C4-2B (cell line): ENCODE data around the gene LRRC25.

ENCODE experiments used
- H3K27ac ChIP-seq: fragments of 450-650 bp; 2 replicates; pipeline ENCODE4 v1.5.1; 2017
- CTCF ChIP-seq: fragments of 450-650 bp; conservative IDR thresholded peaks from 2 replicates; pipeline ENCODE4 v1.5.1; 2017; ENCODE audit warnings: mild to moderate bottlenecking
- ZFX ChIP-seq: fragments of 450-650 bp; IDR thresholded peaks from 2 replicates; pipeline ENCODE4 v1.6.1; 2017

LRRC25 gene

GRCh38 chr19:18426416-18426767, 29.0 kb upstream of the LRRC25 start:
- no peak overlapping the region for H3K27ac ChIP-seq
- TF ChIP-seq CTCF: no peak
- TF ChIP-seq ZFX: no peak

GRCh38 chr19:18425515-18426415, 28.3 kb upstream of the LRRC25 start:
- no peak overlapping the region for H3K27ac ChIP-seq
- TF ChIP-seq ZFX (no peak), CTCF (no peak)

- no peak for TF ChIP-seq ZFX
- TF ChIP-seq CTCF: no peak
- no peak overlapping the region for H3K27ac ChIP-seq
These were observed 27.6 kb upstream of the LRRC25 start for GRCh38 chr19:18424890-18425514.

- H3K27ac ChIP-seq: no peak overlapping the region
- TF ChIP-seq ZFX: no peak
- no peak for TF ChIP-seq CTCF
These were observed 26.9 kb upstream of the LRRC25 start for GRCh38 chr19:18424122-18424889.

- TF ChIP-seq ZFX: no peak
- no peak for TF ChIP-seq CTCF
- H3K27ac ChIP-seq: no peak overlapping the region
These were observed 26.0 kb upstream of the LRRC25 start for GRCh38 chr19:18423258-18424020.

GRCh38 chr19:18422530-18423191, 25.2 kb upstream of the LRRC25 start:
- H3K27ac ChIP-seq: no peak overlapping the region
- TF ChIP-seq ZFX (no peak), CTCF (no peak)
